ENCODE measurements around the gene PSMB8.

GRCh38 chr6:32815996-32816395 lies 27.9 kb downstream of the PSMB8 start:
- no peak for TF ChIP-seq CTCF (conservative IDR thresholded peaks at IDR 0.05; ENCODE audit: low read length)
- no peak for TF ChIP-seq EZH2phosphoT487 (IDR thresholded peaks at IDR 0.05; ENCODE audit: borderline replicate concordance, low read depth, low read length)
